GM21423 (cell line): ENCODE data around the gene ASGR1.
"Not testable (repeated sequence)": the region's sequence is repeated elsewhere in the genome, so short reads cannot be mapped to it uniquely, and the experiment has no call there.

Experiments used
- ATAC-seq: cut with Tn5 transposase; IDR thresholded peaks from one replicate; pipeline ENCODE4 v1.9.1; 2021; ENCODE audit warnings: mild to moderate bottlenecking, moderate library complexity; ENCODE audit not compliant: unreplicated experiment

The ASGR1 gene

DNA sequence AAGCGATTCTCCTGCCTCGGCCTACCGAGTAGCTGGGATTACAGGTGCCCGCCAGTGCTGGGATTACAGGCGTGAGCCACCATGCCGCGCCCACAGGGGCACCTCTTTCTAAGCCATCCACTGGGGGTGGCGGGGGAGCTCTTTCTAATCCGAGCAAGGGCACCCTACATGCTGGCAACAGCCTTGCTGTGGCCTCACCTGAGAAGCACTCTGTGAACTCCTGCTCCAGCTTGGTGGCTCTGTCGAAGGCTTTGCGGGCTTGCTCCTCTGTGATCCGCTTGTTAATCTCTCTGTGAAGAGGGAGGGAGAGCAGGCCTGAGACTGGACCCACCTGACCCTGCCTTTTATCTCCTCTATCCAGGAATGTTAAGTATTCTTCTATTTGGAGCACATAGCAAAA lies 11.9 kb upstream of the ASGR1 start:
- no peak for ATAC-seq

DNA sequence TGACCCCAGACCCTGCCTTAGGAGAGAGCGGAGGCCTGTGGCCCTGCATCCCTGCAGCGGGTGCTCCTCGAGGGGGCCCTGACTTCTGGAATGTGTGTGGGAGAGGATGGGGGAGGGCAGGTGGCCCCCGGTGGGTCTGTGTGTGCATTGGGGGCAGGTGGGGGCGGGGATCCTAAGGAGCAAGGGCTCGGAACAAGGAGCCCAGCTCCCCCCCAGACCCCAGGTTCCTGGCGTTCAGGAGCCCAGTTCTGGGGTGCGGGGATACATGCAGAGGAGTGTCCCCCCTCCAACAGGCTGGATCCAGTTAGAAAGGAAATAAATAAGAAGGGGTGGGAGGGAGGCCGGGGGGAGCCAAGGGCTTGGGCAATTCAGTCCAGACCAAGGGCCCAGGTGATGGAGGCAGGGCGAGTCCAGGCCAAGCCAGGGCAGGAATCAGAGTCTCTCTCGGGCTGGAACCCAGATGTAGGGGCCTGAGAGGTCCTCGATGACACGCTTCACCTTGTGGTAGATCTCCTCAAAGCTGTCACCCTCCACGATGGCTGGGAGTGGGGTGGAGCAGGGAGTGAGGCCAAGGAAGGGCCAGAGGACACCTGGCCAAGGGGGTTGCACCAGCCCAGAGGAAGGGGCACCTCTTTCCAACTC lies 11.2 kb upstream of the ASGR1 start:
- no peak for ATAC-seq

DNA sequence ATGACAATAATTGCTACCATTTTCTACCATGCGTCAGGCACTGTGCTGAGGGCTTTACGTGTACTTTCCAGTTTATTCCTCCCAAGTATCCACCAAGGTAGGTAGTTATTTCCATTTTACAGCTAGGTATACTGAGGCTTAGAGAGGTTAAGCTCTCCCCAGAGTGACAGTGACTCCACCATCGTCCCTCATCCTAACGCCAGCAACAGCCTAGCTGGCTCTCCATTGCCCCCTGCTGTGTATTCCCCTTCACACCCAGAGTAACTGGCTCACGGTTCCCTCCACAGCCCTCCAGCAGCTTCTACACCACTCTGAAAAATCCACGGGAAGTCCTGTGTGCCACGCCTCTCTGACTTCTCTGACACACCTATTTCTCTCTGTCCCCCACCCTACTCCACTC lies 7.1 kb upstream of the ASGR1 start:
- no peak for ATAC-seq

DNA sequence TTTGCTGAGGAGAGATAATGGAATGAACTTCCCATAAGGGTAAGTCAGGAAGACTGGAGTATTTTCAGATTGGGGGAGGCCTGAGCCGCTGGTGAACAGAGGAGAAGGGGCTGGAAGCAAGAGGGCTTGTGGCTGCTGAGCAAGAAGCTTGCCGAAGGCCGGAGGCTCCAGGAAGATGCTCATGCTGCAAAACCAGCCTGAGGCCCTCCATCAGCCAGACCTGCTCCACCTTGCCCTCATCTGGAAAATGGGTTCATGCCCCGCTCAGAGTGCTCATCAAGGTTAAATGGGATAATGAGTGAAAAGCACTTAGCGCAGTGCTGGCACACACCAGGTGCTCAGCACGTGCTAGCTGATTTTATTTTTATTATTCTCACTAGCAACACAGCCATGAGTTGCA lies 5.5 kb upstream of the ASGR1 start:
- no peak for ATAC-seq

DNA sequence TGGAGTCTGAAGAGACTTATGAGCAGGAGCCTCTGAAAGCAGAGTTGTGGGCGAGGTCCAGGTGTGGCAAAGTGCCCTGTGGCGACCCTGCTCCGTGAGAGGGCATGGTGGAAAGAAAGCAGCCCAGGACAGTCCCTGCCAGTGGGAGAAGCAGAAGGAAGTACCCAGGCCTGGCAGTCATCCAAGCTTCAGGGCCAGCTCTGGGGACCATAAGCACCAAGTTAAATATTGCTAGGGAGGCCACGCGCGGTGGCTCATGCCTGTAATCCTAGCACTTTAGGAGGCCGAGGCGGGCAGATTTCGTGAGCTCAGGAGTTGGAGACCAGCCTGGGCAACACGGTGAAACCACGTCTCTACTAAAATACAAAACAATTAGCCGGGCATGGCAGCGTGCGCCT lies 4.9 kb upstream of the ASGR1 start:
- no peak for ATAC-seq

DNA sequence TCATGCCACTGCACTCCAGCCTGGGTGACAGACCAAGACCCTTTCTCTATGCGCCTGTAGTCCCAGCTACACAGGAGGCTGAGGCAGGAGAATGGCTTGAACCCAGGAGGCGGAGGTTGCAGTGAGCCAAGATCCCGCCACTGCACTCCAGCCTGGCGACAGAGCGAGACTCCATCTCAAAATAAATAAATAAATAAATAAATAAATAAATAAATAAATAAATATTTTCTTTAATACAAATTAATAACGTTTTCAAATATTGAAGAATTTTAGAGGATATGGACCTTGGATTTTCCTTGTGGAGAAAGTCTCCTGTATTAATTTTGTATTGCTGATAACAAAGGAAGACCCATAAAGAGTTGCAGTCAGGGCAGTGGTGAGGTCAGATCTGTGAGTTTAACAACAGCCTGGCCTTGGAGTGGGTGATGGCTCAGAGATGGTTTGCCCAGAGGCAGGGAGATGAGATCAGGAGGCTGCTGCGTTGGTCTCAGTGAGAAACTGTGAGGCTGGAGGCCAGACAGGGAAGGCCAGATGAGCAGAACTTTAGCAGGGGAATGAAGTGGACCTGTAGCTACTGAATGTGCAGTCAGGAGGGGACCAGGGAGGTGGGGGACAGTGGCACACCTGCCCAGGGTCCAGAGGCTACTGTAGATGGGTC lies 4.4 kb upstream of the ASGR1 start:
- no peak for ATAC-seq

DNA sequence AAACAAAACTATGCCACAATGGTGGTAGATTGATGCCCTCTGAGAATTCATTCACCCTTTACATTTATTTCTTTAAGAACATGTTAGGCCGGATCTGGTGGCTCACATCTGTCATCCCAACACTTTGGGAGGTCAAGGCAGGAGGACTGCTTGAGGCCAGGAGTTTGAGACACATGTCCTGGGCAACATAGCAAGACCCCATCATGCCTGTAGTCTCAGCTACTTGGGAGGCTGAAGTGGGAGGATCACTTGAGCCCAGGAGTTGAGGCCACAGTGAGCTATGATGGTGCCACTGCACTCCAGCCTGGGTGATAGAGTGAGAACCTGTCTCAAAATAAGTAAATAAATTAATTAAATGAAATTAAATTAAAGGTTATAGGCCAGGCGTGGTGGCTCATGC lies 2.9 kb upstream of the ASGR1 start:
- not testable (repeated sequence) for ATAC-seq

DNA sequence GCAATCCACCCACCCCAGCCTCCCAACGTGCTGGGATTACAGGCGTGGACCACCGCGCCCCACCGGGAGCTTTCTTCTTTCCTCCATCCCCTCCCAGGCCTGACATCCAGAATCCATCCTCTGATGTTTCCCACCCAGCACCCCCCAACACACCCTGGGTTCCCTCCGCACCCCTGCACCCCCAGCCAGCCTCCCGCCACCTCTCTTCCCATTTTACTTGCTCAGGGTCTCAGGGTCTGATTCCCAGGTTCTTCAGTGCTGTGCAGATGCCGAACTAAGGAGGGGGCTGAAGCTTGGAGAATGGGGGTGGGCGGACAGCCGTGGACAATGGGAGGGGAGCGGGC lies 225 bp downstream of the ASGR1 start:
- no peak for ATAC-seq

DNA sequence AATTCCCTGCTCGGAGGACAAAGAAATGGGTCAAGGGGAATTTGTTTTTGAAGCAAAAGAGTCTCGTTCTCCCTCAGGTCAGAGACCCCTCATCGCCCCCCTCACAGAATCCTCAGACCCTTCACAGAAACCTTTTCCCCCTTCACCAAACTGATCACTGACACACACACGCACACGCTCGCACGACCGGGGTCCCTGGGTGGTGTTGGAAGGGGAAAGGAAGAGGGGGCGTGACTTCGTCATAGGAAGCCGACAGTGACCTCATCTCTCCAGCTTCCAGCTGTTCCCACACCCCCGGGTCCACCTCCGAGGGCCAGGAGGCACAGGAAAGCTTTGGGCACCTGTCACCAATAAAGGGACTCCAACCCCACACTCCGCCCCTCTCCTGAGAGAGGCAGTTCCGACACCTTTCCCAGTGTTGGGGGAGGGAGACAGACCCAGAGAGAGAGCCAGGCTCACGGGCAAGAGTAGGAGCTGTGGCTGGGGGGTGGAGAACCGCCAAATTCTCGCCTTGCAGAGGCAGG lies 1.2 kb downstream of the ASGR1 start:
- ATAC-seq = no peak

DNA sequence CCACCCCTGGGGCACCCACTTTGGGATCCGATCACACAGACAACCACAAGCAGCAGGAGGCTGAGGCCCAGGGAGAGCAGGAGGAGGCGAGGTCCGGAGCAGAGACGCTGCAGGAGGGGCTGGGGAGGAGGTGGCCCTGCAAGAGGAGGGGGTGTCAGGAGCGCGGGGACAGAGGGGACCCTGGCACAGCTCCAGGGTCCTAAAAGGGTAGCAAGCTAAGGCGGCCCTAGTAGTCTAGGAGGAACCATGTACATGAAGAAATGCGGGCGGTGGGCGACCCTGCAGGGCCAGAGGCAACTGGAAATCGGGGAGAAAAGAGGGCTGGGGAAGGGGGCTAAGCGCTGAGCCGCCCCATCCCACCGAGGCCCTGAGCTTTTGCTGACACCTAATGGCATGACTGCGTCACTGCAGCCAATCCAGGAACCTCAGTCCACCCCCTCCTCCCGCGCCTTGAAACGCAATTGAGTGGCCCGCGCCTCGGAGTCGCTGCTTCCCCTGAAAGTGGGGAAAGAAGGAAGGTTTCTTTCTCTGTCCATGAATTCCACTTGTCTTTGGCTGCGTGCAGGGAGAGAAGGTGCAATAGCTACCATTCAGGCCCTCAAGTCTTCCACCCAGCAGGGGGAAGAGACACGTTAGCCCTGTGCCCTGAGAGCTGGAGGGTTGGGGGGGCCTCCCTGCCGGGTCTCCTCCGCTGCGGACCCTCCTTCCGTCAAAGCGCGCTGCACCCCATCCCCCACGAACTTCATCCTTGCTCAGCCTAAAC lies 1.8 kb downstream of the ASGR1 start:
- ATAC-seq = no peak

DNA sequence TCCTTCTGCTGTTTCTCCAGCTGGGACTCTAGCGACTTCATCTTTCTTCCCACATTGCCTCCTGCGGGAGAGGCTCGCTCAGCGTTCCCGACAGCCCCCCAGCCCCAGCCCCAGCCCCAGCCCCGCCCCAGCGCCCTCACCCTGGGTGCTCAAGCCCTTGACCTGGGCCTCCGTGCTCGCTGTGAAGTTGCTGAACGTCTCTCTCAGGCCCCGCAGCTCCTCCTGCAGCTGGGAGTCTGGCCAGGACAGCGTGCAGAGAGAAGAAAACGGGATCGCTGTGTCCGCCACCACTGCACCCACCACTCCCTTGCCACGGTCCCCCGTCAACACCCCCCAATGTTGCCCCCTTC lies 2.4 kb downstream of the ASGR1 start:
- no peak for ATAC-seq

DNA sequence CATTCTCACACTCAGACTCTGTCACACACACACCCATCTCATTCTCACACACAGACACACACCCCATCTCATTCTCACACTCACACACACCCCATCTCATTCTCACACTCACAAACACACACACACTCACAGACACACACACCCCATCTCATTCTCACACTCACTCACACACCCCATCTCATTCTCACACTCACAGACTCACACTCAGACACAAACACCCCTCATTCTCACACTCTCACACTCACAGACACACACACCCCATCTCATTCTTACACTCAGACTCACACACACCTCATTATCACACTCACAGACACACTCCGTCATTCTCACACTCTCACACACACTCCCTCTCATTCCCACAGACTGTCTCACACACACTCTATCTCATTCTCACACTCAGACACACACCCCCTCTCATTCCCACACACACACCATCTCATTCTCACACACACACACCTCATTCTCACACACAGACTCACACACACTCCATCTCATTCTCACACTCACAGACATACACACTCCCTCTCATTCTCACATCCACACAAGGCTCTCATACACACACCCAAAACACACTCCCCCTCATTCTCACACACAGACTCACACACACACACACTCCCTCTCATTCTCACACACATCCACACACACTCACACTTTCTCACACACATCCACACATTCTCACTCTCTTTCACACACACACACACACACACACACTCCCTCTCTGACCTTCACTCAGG lies 2.9 kb downstream of the ASGR1 start:
- ATAC-seq = no peak

DNA sequence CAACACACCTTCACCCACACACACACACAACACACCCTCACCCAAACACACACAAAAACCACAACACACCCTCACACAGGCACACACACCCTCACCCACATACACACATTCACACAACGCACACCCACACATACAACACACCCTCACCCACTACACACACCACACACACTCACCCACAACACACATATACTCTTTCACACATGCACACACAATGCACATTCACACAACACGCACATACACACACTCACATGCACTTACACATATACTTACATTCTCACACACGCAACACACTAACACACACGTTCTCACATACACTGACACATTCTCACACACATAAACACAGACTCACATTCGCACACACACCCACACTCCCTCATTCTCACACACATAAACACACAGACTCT lies 3.8 kb downstream of the ASGR1 start:
- ATAC-seq = no peak

DNA sequence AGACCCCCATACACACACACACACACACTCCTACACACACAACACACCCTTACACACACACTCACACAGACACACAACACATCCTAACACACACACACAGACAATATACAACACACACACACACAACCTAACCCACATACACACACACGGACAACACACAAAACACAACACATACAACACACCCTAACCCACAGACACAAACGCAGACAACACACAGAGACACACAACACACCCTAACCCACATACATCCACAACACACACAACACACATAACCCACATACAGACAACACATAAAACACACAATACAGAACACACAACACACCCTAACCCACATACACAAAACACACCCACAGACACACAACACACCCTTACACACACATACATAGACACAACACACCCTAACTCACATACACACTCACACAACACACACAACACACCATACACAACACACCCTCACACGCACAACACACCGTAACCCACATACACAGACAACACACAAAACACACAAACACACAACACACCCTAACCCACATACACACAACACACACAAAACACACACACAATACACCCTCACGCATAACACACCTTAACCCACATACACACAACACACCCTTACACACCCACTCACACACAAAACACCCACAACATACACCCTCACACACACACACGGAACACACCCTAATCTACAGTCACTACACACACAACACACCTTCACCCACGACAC lies 4.4 kb downstream of the ASGR1 start:
- no peak for ATAC-seq

DNA sequence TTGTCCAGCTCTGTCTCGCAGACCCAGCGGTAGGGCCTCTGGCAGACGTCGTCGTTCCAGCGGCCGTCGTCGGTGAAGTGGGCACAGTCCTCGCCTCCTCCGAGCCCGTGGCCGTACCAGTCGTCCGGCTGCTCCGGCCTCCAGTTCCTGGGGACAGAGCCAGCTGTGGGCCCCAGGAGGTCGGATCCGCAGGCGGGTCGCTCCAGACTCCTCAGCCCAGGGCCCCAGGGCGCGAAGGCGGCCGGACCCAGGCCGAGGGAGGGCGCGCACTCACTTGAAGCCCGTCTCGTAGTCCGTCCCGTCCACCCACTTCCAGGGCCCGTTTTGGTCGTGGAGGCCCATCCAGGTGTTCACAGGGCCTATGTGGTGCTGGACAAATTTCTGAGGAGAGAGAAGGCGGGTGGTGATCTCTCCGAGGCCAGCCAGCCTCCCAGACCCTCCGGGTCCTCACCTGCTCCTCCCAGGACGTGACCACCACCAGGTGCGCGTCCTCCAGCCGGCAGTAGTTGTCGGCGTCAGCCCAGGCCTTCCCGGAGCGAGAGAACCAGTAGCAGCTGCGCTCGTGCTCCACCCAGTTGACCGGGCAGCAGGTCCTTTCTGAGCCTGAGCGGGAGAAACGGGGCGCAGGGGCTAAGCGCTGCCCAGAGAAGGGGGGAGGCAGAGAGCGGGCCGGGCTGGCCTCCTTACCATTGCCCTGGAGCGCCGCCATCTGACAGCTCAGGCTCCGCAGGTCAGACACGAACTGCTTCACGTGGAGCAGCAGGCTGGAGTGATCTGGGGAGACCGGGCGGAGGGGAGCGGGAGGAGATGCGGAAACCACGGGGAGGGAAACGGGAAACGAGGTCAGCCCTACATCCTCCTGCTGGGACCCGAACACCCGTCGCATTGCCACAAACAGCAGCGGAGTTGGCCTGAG lies 5.2 kb downstream of the ASGR1 start:
- no peak for ATAC-seq

DNA sequence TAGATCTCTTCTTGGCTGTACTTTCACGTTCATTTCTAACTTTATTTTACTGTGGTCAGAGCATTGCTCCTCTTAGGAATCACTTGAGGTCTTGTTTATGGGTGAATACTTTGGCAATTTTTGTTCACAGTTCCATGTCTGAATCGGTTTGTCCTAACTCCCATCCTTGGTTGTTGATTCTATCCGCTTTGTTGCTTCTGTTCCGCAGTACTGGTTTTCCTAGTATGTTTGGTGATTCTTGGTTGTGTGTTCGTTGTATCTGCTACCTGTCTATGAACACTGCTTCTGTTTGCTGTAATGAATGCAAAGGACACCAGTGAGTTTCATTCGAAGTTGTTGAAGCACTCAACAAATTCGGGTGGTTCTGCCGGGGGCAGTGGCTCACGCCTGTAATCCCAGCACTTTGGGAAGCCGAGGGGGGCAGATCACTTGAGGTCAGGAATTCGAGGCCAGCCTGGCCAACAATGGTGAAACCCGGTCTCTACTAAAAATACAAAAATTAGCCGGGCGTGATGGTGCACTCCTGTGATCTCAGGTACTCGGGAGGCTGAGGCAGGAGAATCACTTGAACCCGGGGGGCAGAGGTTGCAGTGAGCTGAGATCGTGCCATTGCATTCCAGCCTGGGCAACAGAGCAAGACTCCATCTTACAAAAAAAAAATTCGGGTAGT lies 6.5 kb downstream of the ASGR1 start:
- ATAC-seq = not testable (repeated sequence)

DNA sequence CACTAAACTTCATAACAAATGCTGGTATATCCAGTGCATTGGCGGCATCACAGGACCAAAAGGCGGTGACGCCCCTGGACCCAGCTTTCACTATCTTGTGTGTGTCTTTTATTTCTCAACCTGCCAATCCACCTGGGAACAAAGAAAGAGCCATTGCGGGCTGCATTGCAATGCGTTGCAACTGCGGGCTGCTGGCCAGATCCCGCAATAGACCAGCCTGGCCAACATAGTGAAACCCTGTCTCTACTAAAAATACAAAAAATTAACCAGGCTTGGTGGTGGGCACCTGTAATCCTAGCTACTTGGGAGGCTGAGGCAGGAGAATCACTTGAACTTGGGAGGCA lies 9.6 kb downstream of the ASGR1 start:
- not testable (repeated sequence) for ATAC-seq

DNA sequence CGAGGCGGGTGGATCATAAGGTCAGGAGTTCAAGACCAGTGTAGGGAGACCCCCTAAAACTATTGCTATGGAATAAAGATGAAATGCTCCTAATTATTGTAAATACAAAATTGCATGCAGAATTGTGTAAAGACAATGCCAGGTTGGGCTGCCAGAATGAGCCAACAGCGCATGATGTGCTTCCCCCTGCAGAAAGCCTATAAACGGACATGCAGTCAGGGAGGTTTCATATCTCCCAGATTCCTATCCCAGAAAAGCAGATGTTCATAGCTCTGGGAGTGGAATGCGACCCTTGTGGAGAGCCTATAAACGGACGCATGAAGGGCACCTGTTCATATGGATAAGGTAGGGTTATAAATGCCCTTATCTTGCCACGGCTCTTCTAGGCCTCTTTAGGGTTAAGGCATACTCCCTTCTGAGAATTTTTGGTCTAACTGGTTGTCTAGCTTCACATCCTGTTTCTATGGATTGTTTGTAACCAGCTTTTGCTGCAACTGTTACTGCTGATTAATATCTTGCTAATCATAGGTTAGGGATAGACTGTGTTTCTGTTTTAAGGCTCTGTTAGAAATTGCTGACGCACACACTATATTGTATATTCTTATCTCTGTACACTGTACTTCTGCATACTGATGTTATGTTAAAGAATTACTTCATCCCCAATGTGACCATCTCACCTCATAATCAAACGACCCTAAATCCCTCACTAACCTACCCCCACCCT lies 10.2 kb downstream of the ASGR1 start:
- ATAC-seq = not testable (repeated sequence)

DNA sequence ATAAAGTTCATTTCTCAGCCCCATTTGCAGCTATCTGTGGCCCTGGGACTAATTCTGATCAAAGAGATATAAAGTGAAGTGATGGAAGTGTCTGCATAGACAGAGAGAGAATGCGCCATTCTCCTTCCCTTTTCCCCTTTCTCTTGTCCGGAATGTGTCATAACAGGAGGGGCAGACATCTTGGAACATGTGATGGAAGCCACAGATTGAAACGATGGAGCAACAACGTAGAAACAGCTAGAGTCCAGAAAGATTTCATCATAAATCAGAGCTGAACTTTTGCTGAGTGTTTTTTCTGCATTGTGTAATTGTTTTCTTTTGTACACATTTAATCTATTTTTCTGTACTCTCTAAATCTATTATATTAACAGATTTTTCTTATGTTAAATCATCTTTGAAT lies 11.3 kb downstream of the ASGR1 start:
- ATAC-seq = no peak
